Hepatocyte (in vitro differentiated cells): ENCODE results near the gene PFN4. TPM values are rescaled to one million over a fixed set of nuclear protein-coding genes. Genes with fewer than 3 reads are reported as not detected.

Experiments used
- DNase-seq: peaks from one replicate; pipeline ENCODE4 v3.0.0-alpha.2; 2016; ENCODE audit warnings: low spot score
- H2AFZ ChIP-seq: fragments of 200-600 bp; sonication (generic); 2 replicates; pipeline ENCODE4 v1.6.0; 2016; ENCODE audit warnings: antibody characterized with exemption, mild to moderate bottlenecking
- H3K27ac ChIP-seq: fragments of 200-600 bp; sonication (generic); 2 replicates; pipeline ENCODE4 v1.5.1; 2016; ENCODE audit warnings: mild to moderate bottlenecking
- H3K27me3 ChIP-seq: fragments of 200-600 bp; sonication (generic); 2 replicates; pipeline ENCODE4 v1.6.1; 2016
- H3K36me3 ChIP-seq: fragments of 200-600 bp; sonication (generic); replicated peaks from 2 replicates; pipeline ENCODE4 v1.5.1; 2016; ENCODE audit warnings: low read depth; ENCODE audit not compliant: insufficient read depth
- H3K4me1 ChIP-seq: fragments of 200-600 bp; sonication (generic); 2 replicates; pipeline ENCODE4 v1.5.1; 2016; ENCODE audit warnings: mild to moderate bottlenecking, moderate library complexity; ENCODE audit not compliant: insufficient read depth
- H3K4me2 ChIP-seq: fragments of 200-600 bp; sonication (generic); 2 replicates; pipeline ENCODE4 v1.6.0; 2016
- H3K4me3 ChIP-seq: fragments of 200-600 bp; sonication (generic); 2 replicates; pipeline ENCODE4 v1.5.1; 2016; ENCODE audit warnings: mild to moderate bottlenecking
- H3K79me2 ChIP-seq: fragments of 200-600 bp; sonication (generic); 2 replicates; pipeline ENCODE4 v1.6.0; 2017; ENCODE audit warnings: mild to moderate bottlenecking
- H3K9me2 ChIP-seq: fragments of 200-600 bp; sonication (generic); replicated peaks from 2 replicates; pipeline ENCODE4 v1.6.0; 2017; ENCODE audit warnings: mild to moderate bottlenecking; ENCODE audit not compliant: insufficient read depth
- H3K9me3 ChIP-seq: fragments of 200-600 bp; sonication (generic); 2 replicates; pipeline ENCODE4 v1.5.1; 2016; ENCODE audit warnings: low read depth, mild to moderate bottlenecking
- H4K20me1 ChIP-seq: fragments of 200-600 bp; sonication (generic); 2 replicates; pipeline ENCODE4 v1.6.0; 2016; ENCODE audit warnings: mild to moderate bottlenecking; ENCODE audit not compliant: insufficient read depth, poor library complexity, severe bottlenecking
- CTCF ChIP-seq: fragments of 200-600 bp; sonication (generic); IDR thresholded peaks from 2 replicates; pipeline ENCODE4 v1.5.1; 2016; ENCODE audit warnings: antibody characterized with exemption, mild to moderate bottlenecking; ENCODE audit not compliant: poor library complexity
- EZH2 ChIP-seq: fragments of 200-600 bp; sonication (generic); IDR thresholded peaks from 2 replicates; pipeline ENCODE4 v1.6.1; 2016; ENCODE audit warnings: antibody characterized with exemption, mild to moderate bottlenecking, borderline replicate concordance
- EZH2phosphoT487 ChIP-seq: fragments of 200-600 bp; sonication (generic); IDR thresholded peaks from one replicate; pipeline ENCODE4 v1.6.1; 2018; ENCODE audit warnings: antibody characterized with exemption, mild to moderate bottlenecking, low read depth, moderate library complexity; ENCODE audit not compliant: unreplicated experiment, severe bottlenecking
- WGBS: methylation state at CpG from one replicate; pipeline ENCODE4 v1.1.6; 2016; ENCODE audit warnings: low lambda C conversion rate; ENCODE audit errors: missing lambda C conversion rate; 5-methylcytosine and 5-hydroxymethylcytosine counted together
- polyA plus RNA-seq: library from polyadenylated mRNA; unstranded; fragments of >200 nt; fragmentation: Nextera tagmentation; extraction: Ambion mirVana; gene quantifications from 2 replicates; pipeline ENCODE4 v1.2.1, GENCODE V29; 2016
- total RNA-seq: library from RNA; depleted of rRNA; stranded (reverse); fragments of >200 nt; gene quantifications from 2 replicates; pipeline ENCODE4 v1.2.3, GENCODE V29; 2014

PFN4 gene
- total and polyA plus RNA-seq, 2 experiments from 2014 or later: 1.2 to 1.7 TPM

- H3K4me1 ChIP-seq: no peaks in the 10 kb centered on the region
- no peaks in the 10 kb centered on the region for H4K20me1 ChIP-seq
- 92% methylated on average over 4 of the region's 4 CpGs for WGBS
- no peak for DNase-seq
- no peaks in the 10 kb centered on the region for H3K36me3 ChIP-seq
- no peak overlapping the region for H3K4me2 ChIP-seq
- H3K79me2 ChIP-seq: no peaks in the 10 kb centered on the region
- no peaks in the 10 kb centered on the region for H3K27me3 ChIP-seq
- no peak overlapping the region for H3K27ac ChIP-seq
- peaks cover 4% of the 10 kb centered on the region for H3K9me3 ChIP-seq
- TF ChIP-seq EZH2: no peak
- TF ChIP-seq CTCF: no peak
- TF ChIP-seq EZH2phosphoT487: no peak
- no peak overlapping the region for H3K4me3 ChIP-seq
- no peak overlapping the region for H2AFZ ChIP-seq
- no peaks in the 10 kb centered on the region for H3K9me2 ChIP-seq
Observed at GRCh38 chr2:24159708-24160107, 36.6 kb upstream of the PFN4 start.

- no peak for DNase-seq
- WGBS: 63% methylated on average over 5 of the region's 5 CpGs
- H3K4me2 ChIP-seq: no peak overlapping the region
- H4K20me1 ChIP-seq: no peaks in the 10 kb centered on the region
- no peak overlapping the region for H3K27ac ChIP-seq
- no peak overlapping the region for H3K4me3 ChIP-seq
- no peaks in the 10 kb centered on the region for H3K27me3 ChIP-seq
- no peak overlapping the region for H2AFZ ChIP-seq
- H3K9me3 ChIP-seq: peaks cover 4% of the 10 kb centered on the region
- H3K36me3 ChIP-seq: no peaks in the 10 kb centered on the region
- TF ChIP-seq CTCF: no peak
- no peak for TF ChIP-seq EZH2phosphoT487
- no peak for TF ChIP-seq EZH2
- no peaks in the 10 kb centered on the region for H3K4me1 ChIP-seq
- H3K79me2 ChIP-seq: no peaks in the 10 kb centered on the region
- no peaks in the 10 kb centered on the region for H3K9me2 ChIP-seq
Observed at GRCh38 chr2:24158131-24158530, 35.0 kb upstream of the PFN4 start.

- Histone ChIP-seq H2AFZ (no peak overlapping the region), H3K27ac (no peak overlapping the region), H3K79me2 (no peaks in the 10 kb centered on the region), H4K20me1 (no peaks in the 10 kb centered on the region), H3K36me3 (no peaks in the 10 kb centered on the region), H3K9me2 (no peaks in the 10 kb centered on the region), H3K4me2 (no peak overlapping the region), H3K4me3 (no peak overlapping the region), H3K27me3 (no peaks in the 10 kb centered on the region), H3K9me3 (no peaks in the 10 kb centered on the region), H3K4me1 (peaks cover 13% of the 10 kb centered on the region)
- TF ChIP-seq EZH2 (no peak), CTCF (no peak), EZH2phosphoT487 (no peak)
- no peak for DNase-seq
- 83% methylated on average over 4 of the region's 4 CpGs for WGBS
Observed at GRCh38 chr2:24153478-24153877, 30.3 kb upstream of the PFN4 start.
